ENCODE data around the gene ZNF263. TPM values are rescaled to one million over a fixed set of nuclear protein-coding genes. Genes with fewer than 3 reads are reported as not detected.

The ZNF263 gene
- total RNA-seq, 2 donors from 2014 or later: 25.3 to 31.6 TPM

GRCh38 chr16:3305109-3306068 is 22.1 kb downstream of the ZNF263 start, which contains the start of the genes TIGD7 and ZNF75A:
TSS of gene TIGD7 (minus strand) at chr16:3305430. CDS start at chr16:3300614, 4,816 bp downstream.
TSS of gene ZNF75A (plus strand) at chr16:3305497. CDS start at chr16:3308429, 2,932 bp downstream.
- Histone ChIP-seq H3K9ac (ENCODE audit: extremely low read depth, low read length, poor library complexity, severe bottlenecking) (peak within 1 kb of the TSS; percentile 68), H3K9me3 (ENCODE audit: control insufficient read depth, low read length) (peaks cover 78% of the 10 kb centered on the region)
- 3 to 4% methylated on average over 50 to 103 of the region's 103 CpGs for WGBS, 2 experiments (ENCODE audit: insufficient coverage in 1 of 2, insufficient read length in 1 of 2)

DNA sequence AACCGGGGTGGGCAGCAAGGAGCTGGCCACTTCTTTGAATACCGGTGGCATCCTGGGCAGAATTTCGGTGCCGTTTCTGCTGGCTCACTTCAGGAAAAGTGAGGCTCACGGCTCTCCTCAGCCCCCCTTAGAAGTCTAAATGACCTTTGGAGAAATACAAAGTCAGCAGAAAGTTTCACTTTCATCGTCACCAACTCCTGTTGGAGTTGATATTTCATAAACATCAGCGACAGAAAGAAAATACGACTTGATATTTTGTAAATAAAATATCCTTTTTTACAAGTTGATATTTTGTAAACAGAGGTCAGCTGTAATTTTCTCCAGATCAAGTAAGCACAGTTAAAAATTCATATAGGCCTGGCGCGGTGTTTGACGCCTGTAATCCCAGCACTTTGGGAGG is 22.8 kb downstream of the ZNF263 start:
- DNase-seq: no peak
- Histone ChIP-seq H3K27me3 (ENCODE audit: control insufficient read depth, insufficient read depth, low read length, poor library complexity, severe bottlenecking) (no peaks in the 10 kb centered on the region), H3K9me3 (ENCODE audit: control insufficient read depth, low read length) (peaks cover 79% of the 10 kb centered on the region), H3K9ac (ENCODE audit: extremely low read depth, low read length, poor library complexity, severe bottlenecking) (peak overlapping the region; percentile 68), H3K4me3 (ENCODE audit: low read length) (peak overlapping the region; percentile 87), H3K27ac (ENCODE audit: low read depth, low read length) (no peak overlapping the region), H3K4me1 (ENCODE audit: control insufficient read depth, insufficient read depth, low read length) (no peaks in the 10 kb centered on the region), H3K36me3 (ENCODE audit: control insufficient read depth, insufficient read depth, low read length) (peaks cover 51% of the 10 kb centered on the region)
- H3K27ac Mint-ChIP-seq: no peak overlapping the region
- H3K36me3 Mint-ChIP-seq (ENCODE audit: low read depth): peaks cover 72% of the 10 kb centered on the region
- TF ChIP-seq, protein P1, sequence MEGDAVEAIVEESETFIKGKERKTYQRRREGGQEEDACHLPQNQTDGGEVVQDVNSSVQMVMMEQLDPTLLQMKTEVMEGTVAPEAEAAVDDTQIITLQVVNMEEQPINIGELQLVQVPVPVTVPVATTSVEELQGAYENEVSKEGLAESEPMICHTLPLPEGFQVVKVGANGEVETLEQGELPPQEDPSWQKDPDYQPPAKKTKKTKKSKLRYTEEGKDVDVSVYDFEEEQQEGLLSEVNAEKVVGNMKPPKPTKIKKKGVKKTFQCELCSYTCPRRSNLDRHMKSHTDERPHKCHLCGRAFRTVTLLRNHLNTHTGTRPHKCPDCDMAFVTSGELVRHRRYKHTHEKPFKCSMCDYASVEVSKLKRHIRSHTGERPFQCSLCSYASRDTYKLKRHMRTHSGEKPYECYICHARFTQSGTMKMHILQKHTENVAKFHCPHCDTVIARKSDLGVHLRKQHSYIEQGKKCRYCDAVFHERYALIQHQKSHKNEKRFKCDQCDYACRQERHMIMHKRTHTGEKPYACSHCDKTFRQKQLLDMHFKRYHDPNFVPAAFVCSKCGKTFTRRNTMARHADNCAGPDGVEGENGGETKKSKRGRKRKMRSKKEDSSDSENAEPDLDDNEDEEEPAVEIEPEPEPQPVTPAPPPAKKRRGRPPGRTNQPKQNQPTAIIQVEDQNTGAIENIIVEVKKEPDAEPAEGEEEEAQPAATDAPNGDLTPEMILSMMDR (conservative IDR thresholded peaks at IDR 0.05): no peak
- H3K4me1 Mint-ChIP-seq: no peaks in the 10 kb centered on the region
- peaks cover 6% of the 10 kb centered on the region for H3K27me3 Mint-ChIP-seq (ENCODE audit: insufficient read depth)
- peak overlapping the region; percentile 67 for H3K4me3 Mint-ChIP-seq
- WGBS, 2 experiments (ENCODE audit: insufficient coverage in 1 of 2, insufficient read length in 1 of 2): 76 to 80% methylated on average over 10 to 11 of the region's 11 CpGs
- peaks cover 79% of the 10 kb centered on the region for H3K9me3 Mint-ChIP-seq

More at GRCh38 chr16:3305109-3306068, 22.1 kb downstream of the ZNF263 start, which contains the start of the genes TIGD7 and ZNF75A:
- peak within 1 kb of the TSS; percentile 87 for H3K4me3 ChIP-seq (ENCODE audit: low read length)
- H3K4me1 ChIP-seq (ENCODE audit: control insufficient read depth, insufficient read depth, low read length): no peaks in the 10 kb centered on the region
- H3K27ac Mint-ChIP-seq: peak within 1 kb of the TSS; percentile 77
- TF ChIP-seq, protein P1 (conservative IDR thresholded peaks at IDR 0.05): peak; percentile 23
- H3K27me3 ChIP-seq (ENCODE audit: control insufficient read depth, insufficient read depth, low read length, poor library complexity, severe bottlenecking): no peaks in the 10 kb centered on the region
- H3K36me3 Mint-ChIP-seq (ENCODE audit: low read depth): peaks cover 72% of the 10 kb centered on the region
- peak within 1 kb of the TSS; percentile 67 for H3K4me3 Mint-ChIP-seq
- peaks cover 6% of the 10 kb centered on the region for H3K27me3 Mint-ChIP-seq (ENCODE audit: insufficient read depth)
- H3K36me3 ChIP-seq (ENCODE audit: control insufficient read depth, insufficient read depth, low read length): peaks cover 53% of the 10 kb centered on the region
- peaks cover 79% of the 10 kb centered on the region for H3K9me3 Mint-ChIP-seq
- no peaks in the 10 kb centered on the region for H3K4me1 Mint-ChIP-seq
- DNase-seq: peak; percentile 95
- H3K27ac ChIP-seq (ENCODE audit: low read depth, low read length): peak within 1 kb of the TSS; percentile 80

- 94 to 97% methylated on average over 3 of the region's 4 CpGs for WGBS, 2 experiments (ENCODE audit: insufficient coverage in 1 of 2, insufficient read length in 1 of 2)
- peaks cover 97% of the 10 kb centered on the region for H3K36me3 Mint-ChIP-seq (ENCODE audit: low read depth)
- H3K9me3 ChIP-seq (ENCODE audit: control insufficient read depth, low read length): peaks cover 100% of the 10 kb centered on the region
- H3K9ac ChIP-seq (ENCODE audit: extremely low read depth, low read length, poor library complexity, severe bottlenecking): no peak overlapping the region
- DNase-seq: no peak
- no peaks in the 10 kb centered on the region for H3K4me1 Mint-ChIP-seq
- H3K4me3 Mint-ChIP-seq: no peak overlapping the region
- no peaks in the 10 kb centered on the region for H3K4me1 ChIP-seq (ENCODE audit: control insufficient read depth, insufficient read depth, low read length)
- H3K27me3 ChIP-seq (ENCODE audit: control insufficient read depth, insufficient read depth, low read length, poor library complexity, severe bottlenecking): no peaks in the 10 kb centered on the region
- TF ChIP-seq, protein P1 (conservative IDR thresholded peaks at IDR 0.05): no peak
- no peak overlapping the region for H3K4me3 ChIP-seq (ENCODE audit: low read length)
- H3K27ac Mint-ChIP-seq: no peak overlapping the region
- H3K36me3 ChIP-seq (ENCODE audit: control insufficient read depth, insufficient read depth, low read length): peaks cover 89% of the 10 kb centered on the region
- H3K9me3 Mint-ChIP-seq: peaks cover 99% of the 10 kb centered on the region
- H3K27me3 Mint-ChIP-seq (ENCODE audit: insufficient read depth): no peaks in the 10 kb centered on the region
- no peak overlapping the region for H3K27ac ChIP-seq (ENCODE audit: low read depth, low read length)
Observed at GRCh38 chr16:3311496-3311895, 28.2 kb downstream of the ZNF263 start.

Measured in endodermal cell (in vitro differentiated cells).